GM19043 (cell line): ENCODE results near the gene PLGRKT.
A peak's percentile ranks its signal among the peaks of the same experiment; 100 is the strongest.
"Not testable (repeated sequence)": the region's sequence is repeated elsewhere in the genome, so short reads cannot be mapped to it uniquely, and the experiment has no call there.

Experiments used
- ATAC-seq: cut with Tn5 transposase; IDR thresholded peaks from one replicate; pipeline ENCODE4 v1.9.1; 2021; ENCODE audit warnings: low read depth; ENCODE audit not compliant: unreplicated experiment

PLGRKT gene

DNA sequence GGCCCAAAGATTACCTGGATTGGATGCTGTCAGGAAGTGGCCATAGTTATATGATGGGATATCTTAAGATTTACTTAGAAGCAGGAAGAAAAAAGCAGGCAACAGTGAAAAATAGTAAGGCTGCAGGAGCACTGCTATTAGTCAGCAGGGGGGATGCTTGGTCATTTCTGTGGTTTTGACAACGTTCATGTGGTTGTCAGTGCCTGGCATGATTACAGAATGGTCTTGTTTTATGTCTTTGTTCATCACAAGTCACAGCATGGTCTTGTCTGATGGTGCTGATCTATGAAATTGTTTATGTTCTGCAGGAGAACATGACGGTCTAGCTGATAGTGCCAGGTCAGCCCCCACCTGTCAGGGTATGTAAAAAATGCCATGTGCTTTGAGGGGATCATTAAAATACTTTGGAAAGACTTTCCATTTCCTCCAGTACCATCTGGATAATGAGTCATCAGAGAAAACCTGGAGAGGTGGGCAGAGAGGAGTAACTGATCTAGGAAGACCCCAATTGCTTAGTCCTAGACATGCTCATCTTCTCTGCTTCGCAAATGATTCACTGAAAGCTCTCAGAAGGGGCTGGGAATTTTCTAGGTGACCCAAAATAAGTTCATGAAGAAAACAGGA lies 48.5 kb downstream of the PLGRKT start:
- ATAC-seq: peak; percentile 72

DNA sequence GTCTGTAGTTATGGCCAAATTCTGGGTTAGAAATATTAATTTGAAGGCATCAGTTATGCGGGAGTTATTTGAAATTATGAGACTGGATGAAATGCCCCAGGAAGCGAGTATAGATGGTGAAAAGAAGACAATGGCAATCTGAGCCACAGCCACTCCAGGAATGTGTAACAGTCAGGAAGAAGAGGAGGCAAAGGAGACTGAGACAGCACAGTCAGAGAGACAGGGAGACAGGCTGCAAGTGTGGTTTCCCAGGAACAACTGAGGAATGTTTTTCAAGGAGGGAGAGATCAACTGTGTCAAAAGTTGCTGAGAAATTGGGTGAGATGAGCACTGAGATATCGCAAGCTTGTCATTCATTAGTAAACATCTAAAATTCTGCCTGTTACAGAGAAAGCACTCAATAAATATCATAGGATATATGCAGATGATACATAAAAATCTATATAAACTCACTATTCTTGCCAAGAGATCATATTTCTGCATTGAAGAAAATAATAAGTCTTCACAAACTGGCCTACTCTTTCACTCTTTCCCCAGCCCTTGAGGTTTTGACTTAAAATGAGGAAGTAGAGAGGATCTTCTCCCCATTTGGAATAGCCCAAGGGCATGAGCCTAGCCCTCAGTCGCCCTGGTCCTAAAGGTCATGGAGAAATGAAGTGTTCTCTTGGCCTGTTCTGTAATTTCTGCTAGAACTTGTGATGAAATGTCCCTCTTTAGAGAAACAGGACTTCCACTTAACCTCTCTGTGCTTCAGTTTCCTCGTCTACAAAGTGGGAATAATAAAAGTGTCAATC lies 49.5 kb downstream of the PLGRKT start:
- no peak for ATAC-seq

DNA sequence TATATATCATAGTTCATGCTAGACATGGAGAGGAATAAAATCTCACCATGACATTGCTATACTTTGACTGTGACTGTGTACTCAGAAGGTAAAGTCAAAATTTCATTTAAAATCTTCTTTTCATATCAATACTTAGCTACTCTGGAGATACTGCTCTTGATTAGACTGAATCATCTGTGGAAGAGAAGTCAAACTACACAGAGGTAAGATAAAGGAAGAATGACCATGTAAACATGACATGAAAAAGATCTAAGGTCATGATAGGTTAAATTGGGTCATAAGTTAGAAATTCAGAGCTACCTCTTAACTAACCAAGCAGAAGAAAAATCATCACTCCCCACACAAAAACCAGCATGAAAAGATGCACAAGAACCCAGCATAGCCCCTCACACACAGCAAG lies 53.3 kb downstream of the PLGRKT start:
- ATAC-seq: no peak

DNA sequence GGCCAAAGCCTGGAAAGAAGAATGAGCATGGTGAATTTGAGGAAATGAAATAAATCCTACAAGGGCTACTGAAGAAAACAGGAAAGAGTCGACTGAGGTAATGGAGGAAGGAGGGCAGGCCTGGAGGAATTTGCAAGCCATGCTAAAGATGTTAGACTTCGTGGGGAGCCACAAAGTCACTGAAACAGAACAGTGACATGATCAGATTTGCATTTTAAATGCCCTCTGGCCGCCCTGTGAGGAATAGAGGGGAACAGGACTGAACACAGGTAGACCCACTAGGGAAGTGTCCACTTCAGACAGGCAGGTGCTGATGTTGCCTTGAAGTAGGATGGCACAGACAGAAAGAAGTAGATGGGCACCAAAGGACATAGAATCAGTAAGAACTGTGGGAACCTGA lies 55.2 kb downstream of the PLGRKT start:
- ATAC-seq: no peak

DNA sequence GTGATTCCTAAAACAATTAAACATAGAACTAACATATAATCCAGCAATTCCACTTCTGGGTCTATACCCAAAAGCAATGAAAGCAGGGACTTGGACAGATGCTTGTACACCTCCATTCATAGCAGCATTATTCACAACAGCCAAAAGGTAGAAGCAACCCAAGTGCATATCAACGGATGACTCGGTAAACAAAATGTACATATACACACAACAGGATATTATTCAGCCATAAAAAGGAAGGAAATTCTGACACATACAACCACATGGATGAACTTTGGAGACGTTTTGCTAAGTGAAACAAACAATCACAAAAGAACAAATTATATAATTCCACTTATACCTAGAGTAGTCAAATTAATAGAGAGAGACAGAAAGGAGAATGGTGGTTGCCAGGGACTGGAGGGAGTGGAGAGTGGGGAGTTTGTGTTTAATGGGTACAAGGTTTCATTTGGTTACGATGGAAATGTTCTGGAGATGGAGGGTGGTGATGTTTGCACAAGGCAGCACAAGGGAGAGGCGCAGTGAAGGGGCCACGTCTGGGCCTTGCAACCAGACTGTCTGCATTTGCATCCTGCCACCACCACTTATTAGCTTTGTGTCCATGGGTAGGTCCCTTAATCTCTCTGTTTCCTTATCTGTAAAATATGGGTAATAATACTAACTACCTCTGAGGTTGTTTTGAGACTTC lies 61.8 kb downstream of the PLGRKT start:
- ATAC-seq: no peak

DNA sequence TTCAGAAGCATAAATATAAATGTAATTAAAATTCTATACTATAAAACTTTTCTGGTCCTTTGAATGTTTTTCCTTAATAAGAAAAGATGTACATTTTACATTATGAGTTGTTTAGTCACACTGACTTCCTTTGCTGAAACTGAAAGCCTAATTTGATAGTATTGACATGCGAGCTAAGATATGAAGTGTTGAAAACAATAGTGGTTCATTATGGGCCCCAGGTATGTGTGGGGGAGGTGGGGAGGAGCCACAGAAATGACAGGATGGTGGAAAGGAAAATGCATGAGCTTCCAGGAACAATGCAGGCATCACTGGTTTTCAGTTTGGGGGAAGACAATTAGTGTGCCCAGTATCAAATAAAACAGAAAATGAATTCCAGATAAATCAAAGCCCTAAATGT lies 62.6 kb downstream of the PLGRKT start:
- no peak for ATAC-seq

DNA sequence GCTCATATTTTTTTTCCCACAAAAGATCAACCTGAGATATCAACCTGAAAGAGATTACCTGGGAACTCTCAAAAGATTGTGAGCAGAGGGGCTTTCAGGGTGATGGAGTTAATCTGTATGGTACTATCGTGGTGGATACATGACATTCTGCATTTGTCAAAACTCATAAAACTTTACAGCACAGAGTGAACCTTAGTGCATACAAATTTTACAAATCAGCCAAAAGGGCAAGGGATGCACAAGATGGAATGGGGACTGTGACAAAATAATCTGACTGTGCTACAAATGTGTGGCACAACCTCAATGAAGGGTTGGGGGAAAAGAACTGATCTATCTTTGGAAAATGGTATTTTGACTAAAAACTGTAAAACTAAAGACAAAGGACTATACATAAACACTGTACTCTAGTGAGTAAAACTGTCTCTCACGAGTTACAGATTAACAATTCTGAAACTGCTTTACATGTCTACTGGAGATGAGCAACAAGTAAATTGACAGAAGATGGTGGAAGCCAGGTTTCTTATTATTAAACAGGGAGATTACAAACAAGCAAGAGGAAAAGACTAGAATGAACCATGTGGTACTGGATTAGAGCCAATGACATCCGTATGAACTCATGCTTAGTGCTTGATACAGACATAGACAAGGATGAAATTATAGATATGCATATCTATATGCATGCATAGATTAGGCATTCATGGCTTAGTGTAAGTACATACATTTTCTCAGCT lies 73.3 kb downstream of the PLGRKT start:
- ATAC-seq: peak; percentile 97

DNA sequence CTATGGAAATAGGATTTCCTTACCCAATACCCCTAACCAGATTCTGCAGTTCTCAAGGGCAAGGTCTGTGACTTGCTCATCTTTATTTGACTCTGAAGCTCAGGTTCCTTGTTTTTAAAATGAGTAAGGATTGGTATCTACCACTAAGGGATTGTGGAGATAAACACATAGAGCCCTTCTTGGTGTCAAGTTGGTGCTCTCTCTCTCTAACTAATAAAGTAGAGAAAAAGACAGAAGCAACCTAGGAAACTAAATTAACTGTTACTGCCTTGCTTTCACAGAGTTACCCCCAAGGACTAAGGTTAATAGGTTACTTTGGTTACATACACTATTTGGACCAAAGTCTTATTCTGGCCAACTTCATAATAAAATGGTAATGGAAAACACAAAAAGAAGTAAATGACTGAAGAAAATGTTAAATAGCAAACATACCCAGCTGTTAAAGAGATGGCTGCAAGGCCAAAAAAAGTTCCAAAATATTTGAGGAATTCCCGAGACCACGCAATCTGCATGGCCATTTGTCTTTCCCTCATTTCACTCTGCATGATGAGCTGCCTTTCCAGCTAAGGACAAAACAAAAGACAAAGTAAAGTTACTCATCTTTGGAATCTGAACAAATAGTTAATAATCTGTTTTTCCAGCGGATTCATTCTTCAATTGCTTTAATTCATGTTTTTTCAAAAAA lies 76.3 kb downstream of the PLGRKT start:
- ATAC-seq: no peak

DNA sequence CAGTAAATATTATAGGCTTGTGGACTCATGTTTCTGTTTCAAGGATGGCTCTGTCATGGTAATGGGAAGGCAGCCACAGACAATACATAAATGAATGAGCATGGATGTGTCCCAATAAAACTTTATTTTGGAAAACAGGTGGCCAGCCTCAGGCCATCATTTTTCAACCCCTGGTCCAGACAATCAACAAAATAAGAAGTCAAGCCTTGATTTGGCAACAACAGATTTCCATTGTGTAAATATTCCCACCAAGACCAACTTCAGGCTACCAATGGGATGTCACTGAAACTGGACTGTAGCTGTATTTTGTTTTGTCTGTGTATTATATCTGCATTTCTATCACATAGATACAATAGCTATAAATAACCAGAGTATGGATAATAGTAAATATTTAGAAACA lies 77.4 kb downstream of the PLGRKT start:
- no peak for ATAC-seq

DNA sequence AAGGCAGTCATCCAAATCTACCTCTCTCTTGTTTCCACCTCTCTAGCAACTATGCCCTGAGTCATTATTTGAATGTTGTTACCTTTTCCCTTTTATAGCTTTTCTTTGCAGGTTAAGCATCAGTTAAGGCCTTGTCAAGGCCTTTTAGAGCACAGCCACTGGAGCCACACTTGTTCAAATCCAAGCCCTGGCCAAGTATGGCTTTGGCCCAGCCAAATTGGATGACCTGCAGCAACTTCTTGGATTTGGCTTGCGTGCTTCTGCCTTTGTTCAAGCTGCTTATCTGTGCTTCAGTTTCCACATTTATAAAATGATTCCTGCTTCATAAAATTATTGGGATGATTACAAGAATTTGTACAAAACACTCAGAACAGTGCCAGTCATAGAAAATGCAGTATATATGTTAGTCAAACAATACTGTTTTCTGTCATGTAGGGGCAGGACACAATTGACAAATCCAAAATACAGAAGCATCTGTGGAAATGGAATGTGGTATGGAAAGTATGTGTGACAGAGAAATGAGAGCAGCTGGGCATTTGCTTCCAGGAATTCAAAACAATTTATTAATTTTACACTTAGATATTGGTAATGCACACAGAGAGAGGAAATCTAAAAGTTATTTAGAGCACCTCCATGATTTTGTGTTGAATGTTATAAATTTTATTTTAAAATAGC lies 80.2 kb downstream of the PLGRKT start:
- no peak for ATAC-seq

DNA sequence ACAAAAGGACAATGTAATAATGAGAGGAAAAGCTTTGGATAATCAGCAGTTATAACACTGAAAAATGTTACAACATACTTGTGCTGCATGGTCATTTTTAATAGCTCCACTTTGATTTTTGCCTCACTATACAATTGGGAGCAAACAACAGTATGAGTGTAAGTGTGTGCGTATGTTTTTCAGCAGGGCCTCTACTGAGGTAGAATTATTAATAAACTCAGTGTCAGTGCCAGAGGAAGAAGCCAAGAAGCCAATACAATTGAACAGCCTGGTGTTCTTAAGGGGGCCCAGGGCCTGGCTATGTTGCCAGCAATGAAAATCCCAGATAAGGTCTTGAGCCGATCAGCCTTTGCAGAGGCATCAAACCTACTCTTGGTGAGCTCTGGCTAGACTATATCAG lies 81.9 kb downstream of the PLGRKT start:
- ATAC-seq: no peak

DNA sequence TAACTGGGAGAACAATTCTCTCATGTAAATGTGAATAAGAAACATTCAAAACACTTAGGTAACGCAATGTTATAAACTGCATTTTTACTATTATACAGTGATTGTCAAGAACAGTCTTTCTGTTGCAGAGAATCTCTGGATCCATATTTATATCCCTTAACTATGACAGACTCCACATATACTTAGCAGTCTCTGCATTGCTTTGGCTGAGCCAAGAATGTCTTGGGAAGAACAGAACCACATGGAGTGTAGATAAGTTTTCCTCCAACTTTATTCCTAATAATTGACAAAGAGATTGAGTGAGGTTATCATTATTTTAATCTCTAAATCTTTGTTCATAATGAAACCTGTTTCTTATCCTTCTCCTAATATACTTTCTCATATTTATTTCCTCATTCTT lies 82.5 kb downstream of the PLGRKT start:
- no peak for ATAC-seq

DNA sequence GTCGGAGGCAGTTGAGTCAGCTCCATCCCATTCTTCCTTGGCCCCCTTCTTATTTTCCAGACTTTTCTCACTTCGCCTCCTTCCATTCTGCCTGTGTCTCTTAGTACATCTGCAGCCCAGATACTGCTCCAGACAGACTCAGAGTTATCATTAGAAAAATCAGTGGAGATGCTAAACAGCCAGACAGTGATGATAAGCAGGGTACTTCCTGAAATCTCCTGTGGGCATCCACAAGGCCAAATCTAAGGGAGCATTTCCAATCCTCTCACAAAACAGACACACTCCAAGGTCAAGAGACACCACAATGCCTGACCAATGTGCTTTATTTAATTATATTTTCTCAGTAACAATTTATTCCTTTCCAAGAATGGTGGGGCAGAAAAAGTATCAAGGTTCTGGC lies 83.5 kb downstream of the PLGRKT start:
- no peak for ATAC-seq

DNA sequence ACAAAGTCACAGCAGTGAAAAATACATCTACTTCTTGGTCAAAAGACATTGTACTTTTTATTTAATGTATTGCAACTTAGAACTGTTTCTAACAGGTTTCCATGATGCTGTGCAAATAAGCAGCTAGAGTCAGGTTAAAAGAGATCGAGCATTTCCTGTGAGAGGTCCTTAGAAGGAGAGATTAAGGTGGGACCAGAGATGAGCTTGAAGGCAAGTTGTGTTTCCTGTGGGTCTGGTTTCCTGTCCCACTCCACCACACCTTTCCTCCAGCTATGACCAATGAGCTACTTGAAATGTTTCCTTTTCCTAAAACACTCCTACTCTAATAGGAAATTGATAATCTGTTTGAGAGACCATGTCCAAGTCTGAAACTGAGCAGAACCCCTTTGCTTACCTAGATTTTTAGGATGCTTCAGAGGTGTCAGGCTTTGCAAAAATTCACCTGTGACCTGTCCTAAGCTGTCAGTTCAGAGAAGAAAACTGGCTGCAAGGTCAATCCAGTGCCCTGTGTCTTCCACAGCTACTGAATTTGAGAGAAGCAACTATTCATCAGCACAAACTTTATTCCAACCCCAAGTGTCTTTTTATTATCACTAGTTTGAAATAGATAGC lies 85.0 kb downstream of the PLGRKT start:
- ATAC-seq: no peak

DNA sequence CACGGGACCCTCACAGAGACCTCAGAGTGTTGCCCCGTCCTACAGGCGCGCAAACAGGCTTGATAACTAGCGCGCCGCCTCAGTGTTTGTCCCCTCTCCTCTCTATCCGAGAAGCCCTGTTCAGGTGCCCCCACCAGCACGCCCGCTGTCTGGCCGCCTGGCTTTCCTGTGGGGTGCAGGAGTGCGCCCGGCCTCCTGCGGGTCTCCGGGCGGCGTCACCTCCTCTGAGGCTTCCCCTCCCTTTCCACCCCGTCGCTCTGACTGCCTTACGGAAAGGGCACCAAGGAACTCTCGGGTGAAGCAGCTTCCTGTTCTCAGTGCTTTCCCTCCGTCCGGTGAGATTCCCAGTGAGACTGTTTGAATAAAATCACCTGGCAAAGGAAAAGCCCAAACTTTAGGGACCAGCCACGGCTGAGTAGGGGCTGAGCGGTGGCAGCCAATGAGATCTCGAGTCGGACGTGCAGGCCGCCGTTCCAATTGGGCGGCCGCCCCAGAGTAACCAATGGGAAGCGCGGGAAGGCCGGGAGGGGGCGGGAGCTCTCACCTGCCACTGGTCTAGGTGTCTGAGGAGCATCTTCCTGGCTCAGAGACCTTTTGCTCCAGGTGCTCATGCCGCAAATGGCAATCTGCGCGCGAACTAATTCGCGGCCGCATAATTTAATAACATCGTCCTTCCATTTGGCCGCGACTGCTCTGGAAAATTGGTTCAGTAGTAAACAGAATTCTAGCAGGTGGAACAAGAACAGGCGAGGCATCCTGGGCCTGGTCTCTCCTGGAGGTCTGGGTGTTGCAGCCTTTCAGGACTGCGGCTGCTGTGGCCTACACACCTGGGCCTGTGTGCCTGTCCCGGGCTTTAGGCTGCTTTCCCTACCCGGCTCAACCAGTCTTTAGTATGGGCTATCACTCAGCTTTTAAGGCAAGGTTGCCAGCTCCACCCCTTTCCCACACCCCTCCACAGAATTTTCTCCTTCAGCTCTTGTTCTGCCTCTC lies 98.4 kb downstream of the PLGRKT start, which contains the start of gene RLN1:
RLN1 (minus strand) TSS at position 885 of the 990 bp plus-strand sequence; CDS start at position 755, 130 bp downstream.
- peak; percentile 99 for ATAC-seq

DNA sequence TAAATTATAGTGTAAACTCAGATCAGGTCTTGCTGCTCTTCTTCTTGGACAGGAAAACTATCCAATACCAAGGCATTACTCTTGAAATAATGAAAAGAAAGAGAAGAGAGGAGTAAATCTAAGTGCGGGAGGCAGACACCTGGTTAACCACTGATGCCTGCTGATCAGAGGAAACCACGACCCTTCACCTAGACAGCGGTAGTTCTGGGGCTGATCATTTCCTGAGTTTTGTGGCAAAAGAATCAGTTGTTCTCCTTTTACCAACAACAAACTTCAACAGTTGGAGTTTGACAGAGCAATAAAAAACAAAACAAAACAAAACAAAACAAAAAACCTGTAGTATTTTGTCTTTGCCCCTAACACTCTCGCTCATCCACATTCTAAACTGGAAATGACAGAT lies 101.0 kb downstream of the PLGRKT start:
- ATAC-seq: no peak

DNA sequence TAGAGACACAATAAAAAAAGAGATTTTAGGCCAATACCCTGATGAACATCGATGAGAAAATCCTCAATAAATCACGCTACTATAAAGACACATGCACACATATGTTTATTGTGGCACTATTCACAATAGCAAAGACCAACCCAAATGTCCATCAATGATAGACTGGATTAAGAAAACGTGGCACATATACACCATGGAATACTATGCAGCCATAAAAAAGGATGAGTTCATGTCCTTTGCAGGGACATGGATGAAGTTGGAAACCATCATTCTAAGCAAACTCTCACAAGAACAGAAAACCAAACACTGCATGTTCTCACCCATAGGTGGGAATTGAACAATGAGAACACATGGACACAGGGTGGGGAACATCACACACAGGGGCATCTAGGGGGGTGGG lies 106.4 kb downstream of the PLGRKT start:
- not testable (repeated sequence) for ATAC-seq

DNA sequence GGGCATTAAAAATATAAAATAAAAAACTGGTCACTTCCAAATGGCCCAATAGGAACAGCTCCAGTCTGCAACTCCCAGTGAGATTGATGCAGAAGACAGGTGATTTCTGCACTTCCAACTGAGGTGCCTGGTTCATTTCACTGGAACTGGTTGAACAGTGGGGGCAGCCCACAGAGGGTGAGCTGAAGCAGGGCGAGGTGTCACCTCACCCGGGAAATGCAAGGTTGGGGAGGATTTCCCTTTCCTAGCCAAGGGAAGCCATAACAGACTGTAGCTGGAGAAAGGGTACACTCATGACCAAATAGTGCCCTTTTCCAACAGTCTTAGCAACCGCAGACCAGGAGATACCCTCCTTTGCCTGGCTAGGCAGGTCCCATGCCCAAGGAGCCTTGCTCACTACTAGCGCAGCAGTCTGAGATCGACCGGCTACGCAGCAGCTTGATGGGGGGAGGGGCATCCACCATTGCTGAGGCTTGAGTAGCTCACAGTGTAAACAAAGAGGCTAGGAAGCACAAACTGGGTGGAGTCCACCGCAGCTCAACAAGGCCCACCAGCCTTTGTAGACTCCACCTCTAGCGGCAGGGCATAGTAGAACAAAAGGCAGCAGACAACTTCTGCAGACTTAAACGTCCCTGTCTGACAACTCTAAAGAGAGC lies 110.7 kb downstream of the PLGRKT start:
- ATAC-seq: no peak
